GM19328 (cell line): Measurements from ENCODE around the gene FRZB.
"Not testable (repeated sequence)": the region's sequence is repeated elsewhere in the genome, so short reads cannot be mapped to it uniquely, and the experiment has no call there.

Source experiments
- ATAC-seq: cut with Tn5 transposase; IDR thresholded peaks from one replicate; pipeline ENCODE4 v1.9.1; 2021; ENCODE audit warnings: mild to moderate bottlenecking, moderate library complexity; ENCODE audit not compliant: unreplicated experiment

FRZB gene

GRCh38 chr2:182866461-182867406, at the start of gene FRZB:
Gene FRZB (minus strand): TSS chr2:182866637. CDS start chr2:182866552, 85 bp downstream.
- ATAC-seq: no peak

GRCh38 chr2:182915369-182916326, 49.2 kb upstream of the FRZB start:
- ATAC-seq: no peak

GRCh38 chr2:182914852-182915251, 48.4 kb upstream of the FRZB start:
- ATAC-seq: no peak

- ATAC-seq: no peak
These were observed 46.6 kb upstream of the FRZB start for GRCh38 chr2:182913064-182913463.

- no peak for ATAC-seq
These were observed 46.1 kb upstream of the FRZB start for GRCh38 chr2:182912518-182912915.

GRCh38 chr2:182911813-182912517, 45.5 kb upstream of the FRZB start:
- no peak for ATAC-seq

GRCh38 chr2:182910965-182911364, 44.5 kb upstream of the FRZB start:
- ATAC-seq: no peak

GRCh38 chr2:182907081-182907830, 40.8 kb upstream of the FRZB start:
- ATAC-seq: no peak

- no peak for ATAC-seq
These were observed 40.0 kb upstream of the FRZB start for GRCh38 chr2:182906454-182906853.

- ATAC-seq: no peak
These were observed 38.4 kb upstream of the FRZB start for GRCh38 chr2:182904844-182905243.

- no peak for ATAC-seq
These were observed 37.1 kb upstream of the FRZB start for GRCh38 chr2:182903566-182903965.

- ATAC-seq: no peak
These were observed 35.3 kb upstream of the FRZB start for GRCh38 chr2:182901748-182902147.

- no peak for ATAC-seq
These were observed 32.3 kb upstream of the FRZB start for GRCh38 chr2:182898718-182899117.

GRCh38 chr2:182897137-182897536, 30.7 kb upstream of the FRZB start:
- ATAC-seq: no peak

- ATAC-seq: no peak
These were observed 29.4 kb upstream of the FRZB start for GRCh38 chr2:182895798-182896197.

GRCh38 chr2:182895169-182895568, 28.7 kb upstream of the FRZB start:
- ATAC-seq: no peak

GRCh38 chr2:182894174-182894573, 27.7 kb upstream of the FRZB start:
- ATAC-seq: no peak

- no peak for ATAC-seq
These were observed 27.2 kb upstream of the FRZB start for GRCh38 chr2:182893666-182894065.

GRCh38 chr2:182893035-182893434, 26.6 kb upstream of the FRZB start:
- not testable (repeated sequence) for ATAC-seq

GRCh38 chr2:182891611-182892010, 25.2 kb upstream of the FRZB start:
- no peak for ATAC-seq
